Mesenchymal stem cell (in vitro differentiated cells and primary cell): ENCODE measurements around the gene SNED1.

Experiments
- DNase-seq: peaks from one replicate; pipeline ENCODE4 v3.0.0-alpha.2; 2013
- H2AFZ ChIP-seq: one replicate; pipeline ENCODE4 v1.6.1; 2013; ENCODE audit warnings: low read depth, mild to moderate bottlenecking, control low read depth, inconsistent platforms, low read length, moderate library complexity
- H2AK5ac ChIP-seq: 2 replicates; pipeline ENCODE4 v1.6.1; 2013; ENCODE audit warnings: low read length, moderate library complexity, mild to moderate bottlenecking, inconsistent platforms; ENCODE audit not compliant: severe bottlenecking
- H2BK120ac ChIP-seq: one replicate; pipeline ENCODE4 v1.6.1; 2013; ENCODE audit warnings: low read depth, mild to moderate bottlenecking, inconsistent platforms, low read length, moderate library complexity
- H2BK12ac ChIP-seq, 2 experiments: one replicate each; pipeline ENCODE4 v1.6.1; 2013; ENCODE audit warnings: inconsistent platforms in 2 of 2, low read length in 2 of 2, mild to moderate bottlenecking in 2 of 2, moderate library complexity in 2 of 2, control low read depth in 1 of 2
- H2BK15ac ChIP-seq: one replicate; pipeline ENCODE4 v1.6.1; 2013; ENCODE audit warnings: mild to moderate bottlenecking, low read depth, inconsistent platforms; ENCODE audit not compliant: poor library complexity, severe bottlenecking
- H2BK5ac ChIP-seq: 2 replicates; pipeline ENCODE4 v1.6.1; 2013; ENCODE audit warnings: low read depth, mild to moderate bottlenecking, low read length, control low read depth, inconsistent platforms; ENCODE audit not compliant: poor library complexity, severe bottlenecking
- H3K14ac ChIP-seq, 2 experiments: one replicate each; pipeline ENCODE4 v1.6.1; 2013; ENCODE audit warnings: inconsistent platforms in 2 of 2, low read length in 2 of 2, control low read depth in 1 of 2, mild to moderate bottlenecking in 1 of 2, moderate library complexity in 1 of 2
- H3K18ac ChIP-seq, 2 experiments: one replicate each; pipeline ENCODE4 v1.6.1; 2013; ENCODE audit warnings: inconsistent platforms in 2 of 2, low read length in 2 of 2, control low read depth in 1 of 2, low read depth in 1 of 2, mild to moderate bottlenecking in 1 of 2
- H3K23ac ChIP-seq, 2 experiments: one replicate each; pipeline ENCODE4 v1.6.1; 2013; ENCODE audit warnings: inconsistent platforms in 2 of 2, low read length in 2 of 2, mild to moderate bottlenecking in 2 of 2, moderate library complexity in 2 of 2, control low read depth in 1 of 2
- H3K27ac ChIP-seq: 2 replicates; pipeline ENCODE4 v1.5.1; 2013; ENCODE audit warnings: mild to moderate bottlenecking, moderate library complexity, low read length, control low read depth, inconsistent platforms; ENCODE audit not compliant: poor library complexity, severe bottlenecking
- H3K27me3 ChIP-seq, 2 experiments: 2 replicates each; pipeline versions ENCODE4 v1.6.1 to v1.7.0; 2013; ENCODE audit warnings: low read length in 2 of 2, mild to moderate bottlenecking in 2 of 2, moderate library complexity in 2 of 2, control low read depth in 1 of 2, inconsistent platforms in 1 of 2; ENCODE audit not compliant: control insufficient read depth in 1 of 2, insufficient read depth in 1 of 2
- H3K36me3 ChIP-seq, 2 experiments: 2 replicates each; pipeline versions ENCODE4 v1.6.1 to v1.7.0; 2013; ENCODE audit warnings: low read length in 2 of 2, control low read depth in 1 of 2, inconsistent platforms in 1 of 2, low read depth in 1 of 2, mild to moderate bottlenecking in 1 of 2; ENCODE audit not compliant: insufficient read depth in 2 of 2, control insufficient read depth in 1 of 2
- H3K4ac ChIP-seq, 2 experiments: one replicate each; pipeline ENCODE4 v1.6.1; 2013; ENCODE audit warnings: inconsistent platforms in 2 of 2, low read length in 2 of 2, mild to moderate bottlenecking in 2 of 2, moderate library complexity in 2 of 2, control low read depth in 1 of 2, low read depth in 1 of 2
- H3K4me1 ChIP-seq: 2 replicates; pipeline ENCODE4 v1.6.1; 2013; ENCODE audit warnings: low read depth, low read length, control low read depth; ENCODE audit not compliant: control insufficient read depth, insufficient read depth
- H3K4me2 ChIP-seq: 2 replicates; pipeline ENCODE4 v1.6.1; 2013; ENCODE audit warnings: low read length, mild to moderate bottlenecking, inconsistent platforms; ENCODE audit not compliant: poor library complexity, severe bottlenecking
- H3K4me3 ChIP-seq, 2 experiments: 2 replicates each; pipeline versions ENCODE4 v1.5.1 to v1.7.0; 2013; ENCODE audit warnings: low read length in 2 of 2, mild to moderate bottlenecking in 2 of 2, control low read depth in 1 of 2, low read depth in 1 of 2; ENCODE audit not compliant: insufficient read depth in 1 of 2
- H3K79me1 ChIP-seq: replicated peaks from 2 replicates; pipeline ENCODE4 v1.6.1; 2013; ENCODE audit warnings: mild to moderate bottlenecking, control low read depth, low read length, inconsistent platforms; ENCODE audit not compliant: poor library complexity, severe bottlenecking
- H3K9ac ChIP-seq: 2 replicates; pipeline ENCODE4 v1.7.0; 2013; ENCODE audit warnings: mild to moderate bottlenecking, low read length, moderate library complexity
- H3K9me3 ChIP-seq: 2 replicates; pipeline ENCODE4 v1.7.0; 2013; ENCODE audit warnings: mild to moderate bottlenecking, low read length; ENCODE audit not compliant: control insufficient read depth
- H4K8ac ChIP-seq: one replicate; pipeline ENCODE4 v1.6.1; 2013; ENCODE audit warnings: inconsistent platforms, mild to moderate bottlenecking, low read length, moderate library complexity
- H4K91ac ChIP-seq: one replicate; pipeline ENCODE4 v1.6.1; 2013; ENCODE audit warnings: mild to moderate bottlenecking, low read length, inconsistent platforms
- WGBS: methylation state at CpG from one replicate; pipeline ENCODE4 v1.1.7; 2013; ENCODE audit warnings: mixed read lengths; 5-methylcytosine and 5-hydroxymethylcytosine counted together

The SNED1 gene

GRCh38 chr2:241081643-241082340, 83.4 kb downstream of the SNED1 start:
- no peak overlapping the region for H3K18ac ChIP-seq
- H3K27ac ChIP-seq, result no peak overlapping the region
- no peak overlapping the region for H2BK5ac ChIP-seq
- H3K9me3 ChIP-seq, result no peaks in the 10 kb centered on the region
- no peak overlapping the region for H2BK15ac ChIP-seq
- no peak overlapping the region for H3K4me2 ChIP-seq
- H3K9ac ChIP-seq, result no peak overlapping the region
- no peak overlapping the region for H4K91ac ChIP-seq
- peaks cover 2% of the 10 kb centered on the region for H3K4me1 ChIP-seq
- H2AFZ ChIP-seq, result no peak overlapping the region
- H3K4me3 ChIP-seq, result no peak overlapping the region
- H2BK120ac ChIP-seq, result no peak overlapping the region
- peaks cover 0 to 81% of the 10 kb centered on the region in 2 experiments for H3K36me3 ChIP-seq
- DNase-seq, result no peak
- H3K14ac ChIP-seq, result no peak overlapping the region
- peak overlapping the region in 1 of 2 experiments; percentile 90 for H3K23ac ChIP-seq
- WGBS, result 87% methylated on average over 28 of the region's 28 CpGs
- peaks cover 2% of the 10 kb centered on the region for H3K79me1 ChIP-seq
- H3K27me3 ChIP-seq, result no peaks in the 10 kb centered on the region
- no peak overlapping the region for H3K4ac ChIP-seq
- H2AK5ac ChIP-seq, result no peak overlapping the region
- H2BK12ac ChIP-seq, result no peak overlapping the region
- no peak overlapping the region for H4K8ac ChIP-seq

GRCh38 chr2:241082341-241083090, 84.1 kb downstream of the SNED1 start:
- peaks cover 5% of the 10 kb centered on the region for H3K79me1 ChIP-seq
- H2AK5ac ChIP-seq, result no peak overlapping the region
- H3K4me3 ChIP-seq, result no peak overlapping the region
- no peak overlapping the region for H2BK120ac ChIP-seq
- H2BK15ac ChIP-seq, result no peak overlapping the region
- H3K27me3 ChIP-seq, result no peaks in the 10 kb centered on the region
- H3K14ac ChIP-seq, result no peak overlapping the region
- H3K9ac ChIP-seq, result no peak overlapping the region
- H3K23ac ChIP-seq, result peak overlapping the region in 1 of 2 experiments; percentile 90
- H2BK12ac ChIP-seq, result no peak overlapping the region
- H4K8ac ChIP-seq, result no peak overlapping the region
- H3K18ac ChIP-seq, result no peak overlapping the region
- no peak overlapping the region for H3K27ac ChIP-seq
- peak overlapping the region; percentile 18 for H4K91ac ChIP-seq
- no peak overlapping the region for H2AFZ ChIP-seq
- 94% methylated on average over 14 of the region's 14 CpGs for WGBS
- H3K9me3 ChIP-seq, result no peaks in the 10 kb centered on the region
- DNase-seq, result no peak
- H3K4me2 ChIP-seq, result no peak overlapping the region
- peaks cover 3 to 82% of the 10 kb centered on the region in 2 experiments for H3K36me3 ChIP-seq
- no peak overlapping the region for H2BK5ac ChIP-seq
- H3K4ac ChIP-seq, result no peak overlapping the region
- peaks cover 4% of the 10 kb centered on the region for H3K4me1 ChIP-seq

- Histone ChIP-seq H3K4ac (no peak overlapping the region), H2BK5ac (no peak overlapping the region), H3K27ac (no peak overlapping the region), H3K27me3 (no peaks in the 10 kb centered on the region), H2AK5ac (no peak overlapping the region), H2BK12ac (no peak overlapping the region), H3K79me1 (peaks cover 6% of the 10 kb centered on the region), H4K91ac (peak overlapping the region; percentile 18), H3K9me3 (no peaks in the 10 kb centered on the region), H3K36me3 (peaks cover 4 to 83% of the 10 kb centered on the region in 2 experiments), H3K9ac (no peak overlapping the region), H3K18ac (no peak overlapping the region), H3K23ac (no peak overlapping the region), H3K4me2 (no peak overlapping the region), H3K4me1 (peaks cover 7% of the 10 kb centered on the region), H4K8ac (no peak overlapping the region), H3K14ac (no peak overlapping the region), H2AFZ (no peak overlapping the region), H2BK15ac (no peak overlapping the region), H2BK120ac (no peak overlapping the region), H3K4me3 (no peak overlapping the region)
- no peak for DNase-seq
- 91% methylated on average over 5 of the region's 5 CpGs for WGBS
These were observed 84.6 kb downstream of the SNED1 start for GRCh38 chr2:241083091-241083415.

- Histone ChIP-seq H3K18ac (no peak overlapping the region), H2AK5ac (no peak overlapping the region), H3K36me3 (peaks cover 11 to 94% of the 10 kb centered on the region in 2 experiments), H2AFZ (no peak overlapping the region), H3K4me2 (no peak overlapping the region), H2BK120ac (no peak overlapping the region), H3K4me1 (peaks cover 10% of the 10 kb centered on the region), H4K91ac (no peak overlapping the region), H3K27ac (no peak overlapping the region), H3K23ac (no peak overlapping the region), H2BK12ac (no peak overlapping the region), H3K9me3 (no peaks in the 10 kb centered on the region), H3K27me3 (no peaks in the 10 kb centered on the region), H2BK5ac (no peak overlapping the region), H3K4me3 (no peak overlapping the region), H4K8ac (no peak overlapping the region), H2BK15ac (no peak overlapping the region), H3K79me1 (peaks cover 6% of the 10 kb centered on the region), H3K14ac (no peak overlapping the region), H3K9ac (no peak overlapping the region), H3K4ac (no peak overlapping the region)
- DNase-seq, result no peak
- over 99% methylated on average over 4 of the region's 4 CpGs for WGBS
These were observed 86.5 kb downstream of the SNED1 start for GRCh38 chr2:241084856-241085444.
